Adrenal gland (tissue), 5 donors: ENCODE measurements around the gene AHNAK2.

Experiments
- CTCF ChIP-seq, 6 experiments: fragments of 450-650 bp in 4 of 6; fragments of 200-600 bp in 2 of 6; sonication (generic) in 1 of 6; IDR thresholded peaks; 1 replicate in 5 of 6; 2 replicates in 1 of 6; pipeline versions ENCODE4 v1.5.1 to v1.8.0; 2016 to 2021; ENCODE audit warnings: antibody characterized with exemption in 6 of 6, mild to moderate bottlenecking in 2 of 6, moderate library complexity in 1 of 6
- POLR2A ChIP-seq, 2 donors: fragments of 450-650 bp; IDR thresholded peaks; one replicate each; pipeline ENCODE4 v1.6.1; 2017; ENCODE audit warnings: antibody characterized with exemption in 2 of 2, mild to moderate bottlenecking in 2 of 2, moderate library complexity in 1 of 2
- donor health status: DM: no; HTN: no; CAD: no.

GRCh38 chr14:104891121-104891551 lies 87.0 kb downstream of the AHNAK2 start:
- TF ChIP-seq CTCF (IDR thresholded peaks at IDR 0.05) (no peak), POLR2A (IDR thresholded peaks at IDR 0.05) (no peak)
